Epithelial cell of proximal tubule (primary cell): ENCODE results near the gene DNAH1. TPM values are rescaled to one million over a fixed set of nuclear protein-coding genes. Genes with fewer than 3 reads are reported as not detected.

Experiments used
- DNase-seq: peaks from one replicate; pipeline ENCODE4 v3.0.0-alpha.2; 2011; ENCODE audit warnings: low read depth
- H3K4me3 ChIP-seq: 2 replicates; pipeline ENCODE4 v1.5.1; 2011; ENCODE audit warnings: low read depth, mild to moderate bottlenecking, low read length
- CTCF ChIP-seq: conservative IDR thresholded peaks from 2 replicates; pipeline ENCODE4 v1.5.1; 2012; ENCODE audit warnings: low read depth, mild to moderate bottlenecking, low read length
- total RNA-seq: library from RNA; depleted of rRNA; stranded (reverse); fragments of >200 nt; gene quantifications from 2 replicates; pipeline ENCODE4 v1.2.3, GENCODE V29; 2015

DNAH1 gene
- total RNA-seq, 1 donor from 2014 or later = 0.29 TPM

DNA sequence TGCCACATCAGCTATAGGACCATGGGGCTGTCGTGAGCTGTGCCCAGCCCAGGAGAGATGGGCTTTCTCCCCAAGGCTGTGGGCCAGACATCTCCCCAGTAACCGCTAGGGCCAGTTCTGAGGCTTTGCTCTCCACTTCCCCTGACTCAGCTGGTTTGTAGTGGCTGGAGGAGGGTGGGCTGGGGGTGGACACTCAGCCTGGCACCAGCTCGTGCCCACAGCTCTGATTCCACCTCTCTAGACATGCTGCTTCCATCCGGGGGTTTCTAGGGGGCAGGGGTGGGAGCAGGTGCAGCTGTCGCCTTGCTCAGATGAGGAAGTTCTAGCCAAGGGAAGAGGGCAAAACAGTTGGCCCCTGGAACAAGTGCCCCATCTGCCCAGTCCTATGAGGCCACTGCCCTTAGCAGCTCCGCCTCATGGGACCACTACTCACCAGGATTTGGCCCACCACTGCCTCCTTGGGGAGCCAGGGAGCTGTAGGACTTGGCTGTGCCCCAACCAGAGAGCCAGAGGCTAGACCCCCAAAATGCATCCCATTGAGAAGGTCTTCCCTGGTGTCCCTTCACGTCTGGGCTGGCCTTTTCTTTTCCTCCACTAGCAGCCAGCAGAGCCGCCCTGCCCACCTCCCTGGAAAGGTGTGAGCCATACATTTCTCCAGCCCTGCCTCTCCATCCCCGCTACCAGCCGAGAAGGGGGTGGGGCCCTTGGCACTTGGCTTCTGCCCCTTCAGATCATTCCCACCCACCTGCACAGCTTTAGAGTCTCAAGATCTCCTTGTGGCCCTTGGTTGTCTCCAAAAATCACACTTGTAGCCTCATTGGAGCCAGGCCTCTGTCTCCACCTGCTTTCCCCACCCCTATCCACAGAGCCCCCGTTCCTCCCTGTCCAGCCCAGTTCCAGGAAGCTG, 18.6 kb upstream of the DNAH1 start:
- no peak overlapping the region for H3K4me3 ChIP-seq
- DNase-seq = no peak
- no peak for TF ChIP-seq CTCF

GRCh38 chr3:52298149-52299098, 17.7 kb upstream of the DNAH1 start:
- no peak for DNase-seq
- no peak for TF ChIP-seq CTCF
- no peak overlapping the region for H3K4me3 ChIP-seq

DNA sequence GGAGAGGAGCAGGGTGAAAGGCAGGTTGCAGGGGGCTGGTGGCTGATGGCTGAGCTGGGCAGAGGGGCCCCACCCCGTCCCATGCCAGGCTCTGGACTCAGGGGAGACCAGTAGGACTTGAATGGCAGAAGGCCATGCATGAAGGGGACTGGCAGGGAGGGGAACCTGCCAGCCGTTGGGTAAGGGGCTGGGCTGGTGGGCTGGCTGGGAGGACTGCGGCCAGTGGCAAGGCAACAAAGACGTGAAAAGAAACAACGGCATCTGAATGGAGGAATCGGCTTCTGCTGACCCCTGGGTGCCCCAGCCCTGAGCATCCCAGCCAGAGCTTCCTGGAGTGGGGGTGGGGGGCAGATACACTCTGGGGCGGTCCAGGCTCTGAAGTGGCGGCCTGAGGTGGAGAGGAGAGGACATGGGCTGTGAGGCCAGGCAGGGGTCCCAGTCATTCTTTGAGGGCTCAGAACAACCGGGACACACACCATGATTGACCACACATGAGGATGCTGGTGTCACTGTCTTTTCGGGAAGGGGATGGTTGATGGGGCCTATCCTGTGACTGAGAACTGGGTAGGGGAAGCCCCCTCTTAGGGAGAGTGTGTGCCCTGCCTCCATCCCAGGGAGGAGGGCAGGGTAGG, 16.8 kb upstream of the DNAH1 start:
- no peak for TF ChIP-seq CTCF
- DNase-seq = no peak
- no peak overlapping the region for H3K4me3 ChIP-seq

GRCh38 chr3:52299879-52300611, 16.1 kb upstream of the DNAH1 start:
- no peak for DNase-seq
- TF ChIP-seq CTCF = peak; percentile 36
- no peak overlapping the region for H3K4me3 ChIP-seq

GRCh38 chr3:52302426-52303145, 13.5 kb upstream of the DNAH1 start:
- no peak overlapping the region for H3K4me3 ChIP-seq
- no peak for DNase-seq
- no peak for TF ChIP-seq CTCF
